HEK293T (cell line): ENCODE measurements around the gene DOCK10.

Experiments used
- BHLHE40 ChIP-seq: fragments of 450-650 bp; IDR thresholded peaks from 2 replicates; pipeline ENCODE4 v1.6.1; 2016; ENCODE audit warnings: mild to moderate bottlenecking, moderate library complexity, borderline replicate concordance
- SP1 ChIP-seq: fragments of 450-650 bp; IDR thresholded peaks from 2 replicates; pipeline ENCODE4 v1.6.1; 2017
- ZNF384 ChIP-seq: fragments of 450-650 bp; IDR thresholded peaks from 2 replicates; pipeline ENCODE4 v1.6.1; 2016
- TF ChIP-seq, protein P1 (sequence below): fragments of 450-650 bp; IDR thresholded peaks from 2 replicates; pipeline ENCODE4 v1.6.1; 2016

DNA sequence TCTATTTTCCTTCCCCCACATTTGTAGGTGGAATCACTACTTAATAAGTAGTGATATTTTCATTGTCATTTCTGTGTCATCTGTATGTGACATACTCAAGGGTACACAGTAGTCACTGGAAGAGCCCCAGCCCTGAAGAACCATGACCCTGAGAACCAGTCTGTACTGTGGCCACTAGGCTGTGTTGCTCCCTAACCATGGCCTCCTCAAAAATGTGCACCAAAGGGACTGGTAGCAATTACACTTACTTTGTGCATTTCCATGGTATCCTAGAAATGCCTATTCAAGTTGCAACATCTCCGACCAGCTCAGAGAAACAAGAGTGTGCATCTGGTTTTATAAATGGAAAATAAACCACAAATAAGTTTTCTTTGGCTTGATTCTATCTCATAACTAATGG is 155.1 kb downstream of the DOCK10 start:
- TF ChIP-seq BHLHE40 (no peak), ZNF384 (no peak), SP1 (no peak)
- TF ChIP-seq, protein P1, sequence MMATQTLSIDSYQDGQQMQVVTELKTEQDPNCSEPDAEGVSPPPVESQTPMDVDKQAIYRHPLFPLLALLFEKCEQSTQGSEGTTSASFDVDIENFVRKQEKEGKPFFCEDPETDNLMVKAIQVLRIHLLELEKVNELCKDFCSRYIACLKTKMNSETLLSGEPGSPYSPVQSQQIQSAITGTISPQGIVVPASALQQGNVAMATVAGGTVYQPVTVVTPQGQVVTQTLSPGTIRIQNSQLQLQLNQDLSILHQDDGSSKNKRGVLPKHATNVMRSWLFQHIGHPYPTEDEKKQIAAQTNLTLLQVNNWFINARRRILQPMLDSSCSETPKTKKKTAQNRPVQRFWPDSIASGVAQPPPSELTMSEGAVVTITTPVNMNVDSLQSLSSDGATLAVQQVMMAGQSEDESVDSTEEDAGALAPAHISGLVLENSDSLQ = no peak
